IPS-NIHi7 (cell line): ENCODE measurements around the gene SLFN12L.
A peak's percentile ranks its signal among the peaks of the same experiment; 100 is the strongest.
"Not testable (repeated sequence)": the region's sequence is repeated elsewhere in the genome, so short reads cannot be mapped to it uniquely, and the experiment has no call there.

Experiments
- DNase-seq: peaks from one replicate; pipeline ENCODE4 v3.0.0; 2012; ENCODE audit warnings: mixed read lengths; ENCODE audit errors: extremely low spot score

The SLFN12L gene

DNA sequence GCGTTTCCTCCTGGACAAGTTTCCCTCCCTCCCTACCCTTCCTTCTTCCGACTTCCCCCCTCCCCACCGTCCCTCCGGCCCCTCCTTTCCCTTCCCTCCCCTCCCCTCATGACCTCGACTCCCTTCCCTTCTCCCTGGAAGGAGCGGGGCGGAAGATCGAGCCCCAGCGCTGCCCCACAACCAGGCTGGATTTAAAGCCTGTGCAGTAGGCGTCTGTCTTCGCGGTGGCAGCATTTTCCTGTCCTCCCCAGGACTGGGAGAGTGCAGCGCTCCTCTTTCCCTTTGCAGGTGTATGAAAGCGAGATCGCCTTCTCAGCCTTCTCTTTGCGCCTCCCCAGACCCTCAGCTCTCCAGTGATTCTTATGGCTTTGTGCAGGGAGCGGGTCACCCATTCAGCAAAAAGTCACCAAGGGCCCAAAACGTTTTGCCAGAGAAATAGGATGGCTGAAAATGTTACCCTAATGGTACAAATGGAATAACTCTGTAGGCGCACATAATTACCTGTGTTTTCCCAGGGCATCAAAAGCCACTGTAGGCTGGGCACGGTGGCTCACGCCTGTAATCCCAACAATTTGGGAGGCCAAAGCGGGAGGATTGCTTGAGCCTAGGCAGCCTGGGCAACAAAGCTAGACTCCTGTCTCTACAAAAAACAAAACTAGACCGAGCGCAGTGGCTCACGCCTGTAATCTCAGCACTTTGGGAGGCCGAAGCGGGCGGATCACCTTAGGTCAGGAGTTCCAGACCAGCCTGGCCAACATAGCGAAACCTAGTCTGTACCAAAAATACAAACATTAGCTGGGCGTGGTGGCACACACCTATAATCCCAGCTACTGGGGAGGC, 40.8 kb downstream of the SLFN12L start:
- DNase-seq: peak; percentile 55

DNA sequence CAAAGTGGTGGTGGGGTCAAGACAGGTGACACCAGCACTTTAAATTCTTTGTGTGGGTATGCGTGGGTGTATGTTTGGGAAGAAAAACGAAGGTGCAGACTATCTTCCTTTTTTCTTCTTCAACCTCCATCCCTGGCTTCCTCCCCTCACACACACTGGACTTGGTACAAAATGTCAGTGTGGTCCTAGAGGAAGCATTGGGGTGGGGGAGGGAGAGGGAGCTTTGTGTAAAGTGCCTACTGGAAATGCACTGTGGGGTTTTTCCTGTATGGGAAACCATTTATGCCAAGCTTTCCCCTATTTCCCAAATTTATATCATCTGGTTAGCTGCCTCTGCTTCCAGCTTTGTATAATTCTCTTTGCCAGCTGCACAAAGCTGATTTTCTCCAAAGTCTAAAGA, 44.4 kb downstream of the SLFN12L start:
- DNase-seq: no peak

DNA sequence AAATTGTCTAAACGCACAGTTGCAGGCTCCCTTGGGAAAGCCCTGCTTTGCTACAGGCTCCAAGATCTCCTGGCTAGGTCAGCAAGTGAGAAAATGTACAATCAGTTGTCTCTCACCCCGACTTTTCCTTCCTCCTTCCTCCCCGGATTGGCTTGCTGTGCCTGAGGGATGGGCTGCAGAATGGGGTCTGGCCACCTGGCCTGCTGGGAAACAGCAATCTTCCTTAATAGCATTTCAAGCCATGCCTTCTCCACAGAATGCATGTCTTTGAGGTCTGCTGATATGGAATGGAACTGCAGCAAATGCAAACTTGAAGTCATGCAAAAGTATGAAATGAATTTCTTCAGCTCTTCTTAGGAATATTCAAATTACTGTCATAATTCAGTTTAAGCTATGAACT, 46.1 kb downstream of the SLFN12L start:
- no peak for DNase-seq

DNA sequence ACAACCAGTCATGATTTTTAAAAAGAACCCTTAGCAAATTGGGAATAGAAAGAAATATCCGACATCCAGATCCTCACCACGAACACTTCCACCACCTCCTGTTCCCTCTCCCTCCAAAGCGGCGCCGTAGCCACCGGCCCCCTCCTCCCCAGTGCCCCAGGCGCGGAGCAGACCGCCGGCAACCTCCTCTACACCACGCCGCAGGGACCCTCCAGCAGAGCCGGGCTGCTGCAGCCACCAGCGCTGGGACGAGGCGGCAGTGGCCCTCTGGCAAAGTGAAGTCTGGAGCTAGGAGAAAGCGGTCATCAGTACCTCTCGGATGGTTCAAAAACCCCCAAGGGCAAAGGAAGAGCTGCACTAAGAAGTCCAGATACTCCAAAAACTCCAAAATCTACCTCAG, 47.5 kb downstream of the SLFN12L start:
- DNase-seq: peak; percentile 38

DNA sequence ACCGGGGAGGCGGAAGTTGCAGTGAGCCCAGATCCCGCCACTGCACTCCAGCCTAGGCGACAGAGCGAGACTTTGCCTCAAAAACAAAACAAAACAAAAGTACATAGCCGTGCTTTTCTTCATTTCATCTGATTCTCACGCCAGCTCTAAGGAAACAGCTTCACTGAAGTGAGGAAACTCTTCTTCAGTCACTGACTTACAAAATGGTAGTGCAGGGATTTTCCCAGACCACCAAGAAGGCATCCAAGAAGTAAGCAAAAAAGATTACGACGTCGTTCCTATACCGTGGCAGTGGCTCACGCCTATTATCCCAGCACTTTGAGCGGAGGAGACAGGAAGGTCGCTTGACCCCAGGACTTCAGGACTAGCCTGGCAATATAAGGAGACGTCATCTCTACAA, 48.5 kb downstream of the SLFN12L start:
- DNase-seq: no peak

DNA sequence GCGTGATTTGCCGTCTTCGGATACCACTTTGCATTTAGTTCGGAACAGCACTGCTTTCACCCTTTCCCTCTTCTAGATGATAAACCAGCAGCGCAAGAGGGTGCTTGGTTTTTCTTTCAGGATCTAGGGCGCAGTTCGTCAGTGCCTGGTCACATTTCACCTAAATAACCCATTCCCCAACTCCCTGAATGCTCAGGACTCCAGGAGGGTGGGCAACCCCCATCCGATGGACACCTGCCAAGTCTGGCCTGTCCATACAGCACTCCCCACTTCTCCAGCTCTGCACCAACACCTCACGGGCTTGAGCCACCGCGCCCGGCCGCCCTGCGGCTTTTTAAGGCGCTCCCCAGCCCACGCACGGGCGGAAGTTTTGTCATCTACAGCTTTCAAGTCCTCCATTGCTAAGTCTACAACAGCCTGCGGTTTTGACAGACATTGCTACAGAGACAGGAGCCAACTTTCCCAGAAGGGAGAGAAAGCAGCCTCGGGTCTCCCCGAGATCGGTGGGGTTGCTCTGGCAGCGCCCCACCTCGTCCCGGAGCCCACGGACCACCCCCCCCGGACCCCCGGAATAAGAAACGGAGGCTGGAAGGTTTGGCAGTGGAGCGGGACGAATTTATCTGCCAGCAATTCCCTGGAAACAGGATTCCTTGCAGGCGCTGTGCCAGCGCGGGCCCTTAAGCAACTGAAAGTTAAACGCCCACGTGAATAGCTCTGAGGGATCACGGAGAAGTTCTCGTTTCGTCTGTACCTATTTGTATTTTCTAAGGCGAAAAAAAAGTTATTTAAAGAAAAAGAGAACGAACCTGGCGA, 50.4 kb downstream of the SLFN12L start:
- DNase-seq: peak; percentile 25

DNA sequence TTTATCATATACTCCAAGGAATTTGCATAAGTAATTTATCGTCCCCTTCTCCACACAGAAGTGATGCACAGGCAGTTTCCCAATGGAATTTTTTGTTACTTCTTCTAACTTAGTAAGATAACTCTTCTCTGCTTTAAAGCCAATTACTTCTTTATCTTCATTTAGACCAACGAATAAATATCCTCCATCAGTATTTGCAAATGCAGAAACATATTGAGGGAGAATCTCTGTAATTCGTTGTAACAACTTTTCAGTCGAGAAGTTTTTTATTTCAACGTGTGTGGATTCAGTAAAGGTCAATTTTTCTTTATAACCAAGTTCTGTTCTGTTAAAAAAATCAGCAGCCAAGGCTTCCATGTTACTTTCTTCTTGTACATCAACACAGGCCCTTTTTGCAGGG, 58.2 kb downstream of the SLFN12L start:
- no peak for DNase-seq

DNA sequence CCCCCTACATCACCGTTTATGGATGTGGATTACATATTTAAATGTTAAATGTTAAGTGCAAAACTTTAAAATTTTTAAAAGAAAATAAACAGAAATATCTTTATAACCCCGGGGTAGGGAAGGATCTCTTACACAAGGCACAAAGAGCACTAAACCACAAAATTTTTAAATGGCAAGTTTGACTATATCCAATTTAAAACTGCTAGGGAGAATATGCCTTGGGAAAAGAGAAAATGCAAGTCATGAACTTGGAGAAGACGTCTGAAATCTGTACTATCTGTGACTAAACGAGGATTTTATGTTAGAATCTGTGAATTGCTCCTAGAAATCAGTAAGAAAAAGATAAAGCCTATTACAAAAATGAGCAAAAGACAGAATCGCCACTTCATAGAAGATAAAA, 60.2 kb downstream of the SLFN12L start:
- DNase-seq: no peak

DNA sequence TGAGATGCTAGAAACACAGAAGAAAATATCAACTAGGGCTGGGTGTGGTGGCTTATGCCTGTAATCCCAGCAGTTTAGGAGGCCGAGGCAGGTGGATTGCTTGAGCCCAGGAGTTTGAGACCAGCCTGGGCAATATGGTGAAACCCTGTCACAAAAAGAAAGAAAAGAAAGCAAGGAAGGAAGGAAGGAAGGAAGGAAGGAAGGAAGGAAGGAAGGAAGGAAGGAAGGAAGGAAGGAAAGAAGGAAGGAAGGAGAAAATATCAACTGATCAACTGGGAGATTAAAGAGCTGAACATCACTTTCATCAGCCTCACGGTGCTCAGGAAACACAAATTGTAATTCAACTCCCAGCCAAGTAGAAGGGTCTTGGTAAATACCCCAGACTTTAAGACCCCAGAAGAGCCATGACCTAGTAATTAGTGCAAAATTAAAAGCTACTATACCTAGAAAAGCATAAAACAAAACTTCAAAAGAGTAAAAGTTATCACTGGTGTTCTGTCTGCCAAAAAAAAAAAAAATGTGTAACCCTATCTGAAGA, 61.1 kb downstream of the SLFN12L start:
- DNase-seq: no peak

DNA sequence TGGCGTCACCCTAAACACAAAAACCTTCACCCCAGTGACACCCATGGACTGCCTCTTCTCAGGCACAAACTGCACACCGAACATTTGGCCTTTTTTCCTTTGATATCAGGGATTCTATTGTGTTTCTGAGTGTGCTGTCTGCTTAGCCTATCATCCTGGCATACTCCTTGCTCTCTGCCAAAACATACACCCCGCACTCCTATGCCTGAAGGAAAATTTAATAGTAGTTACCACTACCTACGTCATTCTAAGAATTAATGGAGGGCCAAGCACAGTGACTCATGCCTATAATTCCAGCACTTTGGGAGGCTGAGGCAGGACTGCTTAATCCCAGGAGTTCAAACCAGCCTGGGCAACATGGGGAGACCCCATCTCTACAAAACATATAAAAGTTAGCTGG, 69.0 kb downstream of the SLFN12L start:
- DNase-seq: no peak

DNA sequence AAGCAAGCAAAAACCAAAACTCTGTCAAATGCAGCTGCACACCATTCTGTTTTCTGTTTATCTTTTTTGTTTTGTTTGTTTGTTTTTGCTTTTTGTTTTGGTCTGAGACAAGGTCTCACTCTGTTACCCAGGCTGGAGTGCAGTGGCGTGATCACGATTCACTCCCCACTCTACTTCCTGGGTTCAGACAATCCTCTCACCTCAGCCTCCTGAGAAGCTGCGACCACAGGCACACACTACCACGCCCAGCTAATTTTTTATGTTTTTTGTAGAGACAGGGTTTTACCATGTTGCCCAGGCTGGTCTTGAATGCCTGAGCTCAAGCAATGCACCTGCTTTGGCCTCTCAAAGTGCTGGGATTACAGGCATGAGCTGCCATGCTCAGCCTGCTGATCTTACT, 69.7 kb downstream of the SLFN12L start:
- no peak for DNase-seq

DNA sequence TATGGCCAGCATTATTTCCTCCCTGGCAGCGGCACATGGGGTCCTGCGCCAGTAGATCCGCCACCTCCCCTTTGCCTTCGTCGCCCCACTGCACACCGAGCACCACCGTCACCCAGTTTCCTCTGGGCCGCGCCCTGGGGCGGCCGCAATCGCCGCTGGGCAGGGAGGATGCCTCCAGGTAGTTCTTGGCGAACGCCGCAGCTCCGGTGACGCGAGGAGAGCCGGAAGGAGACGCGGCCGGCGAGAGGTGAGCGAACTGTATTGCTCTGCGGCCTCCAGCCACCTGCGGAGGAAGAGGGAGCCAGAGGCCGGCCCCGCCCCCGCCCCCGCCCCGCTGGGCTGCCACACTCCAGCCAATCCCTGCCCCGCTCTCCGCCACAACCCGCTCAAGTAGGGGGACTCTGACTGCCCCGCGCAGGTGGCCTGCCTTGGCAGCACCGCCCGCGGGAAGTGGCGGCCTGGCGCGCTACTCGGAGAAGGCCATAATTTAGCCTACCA, 77.1 kb downstream of the SLFN12L start:
- DNase-seq: peak; percentile 97

DNA sequence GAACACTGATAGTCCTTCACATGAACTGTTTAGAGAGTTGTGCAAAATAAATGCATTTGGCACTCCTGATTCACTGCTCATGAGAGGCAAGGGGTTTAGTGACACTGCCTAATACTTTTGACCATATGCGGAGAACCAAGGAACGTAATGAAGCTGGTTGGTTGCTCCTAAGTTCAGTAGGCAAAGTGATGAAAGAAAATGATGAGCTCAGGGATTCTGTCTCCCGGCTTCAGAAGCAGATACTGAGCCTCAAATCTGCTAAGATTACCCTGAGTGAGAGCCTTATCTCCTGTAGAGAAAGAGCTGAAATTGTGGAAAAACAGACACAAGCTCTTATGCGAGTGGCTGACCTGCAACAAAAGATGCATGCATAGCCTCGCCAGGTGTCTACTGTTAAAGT, 83.4 kb downstream of the SLFN12L start:
- not testable (repeated sequence) for DNase-seq

DNA sequence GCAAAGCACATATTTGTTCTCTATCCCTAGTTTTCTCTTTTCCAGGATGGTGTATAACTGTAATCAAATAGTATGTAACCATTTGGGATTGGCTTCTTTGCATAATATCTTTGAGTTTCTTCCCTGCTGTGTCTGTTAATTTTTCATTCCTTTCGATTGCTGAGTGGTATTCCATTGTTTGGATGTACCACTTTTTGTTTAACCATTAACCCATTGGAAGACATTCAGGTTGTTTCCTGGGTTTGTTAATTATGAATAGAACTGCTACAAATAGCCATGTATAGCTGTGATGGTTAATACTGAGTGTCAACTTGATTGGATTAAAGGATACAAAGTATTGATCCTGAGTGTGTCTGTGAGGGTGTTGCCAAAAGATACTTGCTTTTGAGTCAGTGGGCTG, 84.3 kb downstream of the SLFN12L start:
- DNase-seq: no peak

DNA sequence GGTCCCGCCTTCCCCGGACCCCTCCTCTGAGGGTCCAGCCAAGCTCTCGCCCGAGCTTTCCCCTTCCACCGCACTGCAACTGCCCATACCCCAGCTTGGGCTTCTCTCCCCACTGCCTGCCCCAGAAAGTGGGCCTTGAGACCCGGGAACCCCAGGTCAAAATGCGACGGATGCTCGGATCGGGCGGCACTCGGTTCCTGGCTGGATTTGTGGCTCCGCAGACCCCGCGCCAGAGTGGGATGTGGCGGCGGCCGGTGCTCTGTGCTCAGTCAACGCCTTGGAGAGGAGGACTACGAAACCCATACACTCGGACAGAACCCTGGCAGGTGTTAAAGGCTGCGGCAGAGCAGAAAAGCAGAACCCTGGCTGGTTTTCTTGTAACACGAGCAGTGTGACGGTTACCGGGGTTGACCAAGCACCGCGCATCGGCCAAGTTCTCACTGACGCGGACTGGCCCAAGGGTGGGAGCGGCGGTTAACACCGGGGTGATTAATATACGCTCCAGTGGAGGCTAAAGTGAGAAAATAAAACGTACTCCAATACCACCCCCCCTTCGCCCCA, 88.0 kb downstream of the SLFN12L start:
- peak; percentile 30 for DNase-seq

DNA sequence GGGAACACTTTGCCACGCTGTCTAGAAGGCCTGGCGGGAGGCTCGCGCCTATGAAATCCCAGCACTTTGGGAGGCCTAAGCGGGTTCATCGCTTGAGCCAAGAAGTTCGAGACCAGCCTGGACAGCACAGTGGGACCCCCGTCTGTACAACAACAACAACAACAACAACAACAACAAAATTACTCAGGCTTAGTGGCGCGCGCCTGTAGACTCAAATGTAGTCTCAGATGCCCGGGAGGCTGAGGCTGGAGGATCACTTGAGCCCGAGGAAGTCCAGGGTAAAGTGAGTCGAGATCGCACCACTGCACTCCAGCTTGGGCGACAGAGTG, 88.6 kb downstream of the SLFN12L start:
- DNase-seq: no peak

DNA sequence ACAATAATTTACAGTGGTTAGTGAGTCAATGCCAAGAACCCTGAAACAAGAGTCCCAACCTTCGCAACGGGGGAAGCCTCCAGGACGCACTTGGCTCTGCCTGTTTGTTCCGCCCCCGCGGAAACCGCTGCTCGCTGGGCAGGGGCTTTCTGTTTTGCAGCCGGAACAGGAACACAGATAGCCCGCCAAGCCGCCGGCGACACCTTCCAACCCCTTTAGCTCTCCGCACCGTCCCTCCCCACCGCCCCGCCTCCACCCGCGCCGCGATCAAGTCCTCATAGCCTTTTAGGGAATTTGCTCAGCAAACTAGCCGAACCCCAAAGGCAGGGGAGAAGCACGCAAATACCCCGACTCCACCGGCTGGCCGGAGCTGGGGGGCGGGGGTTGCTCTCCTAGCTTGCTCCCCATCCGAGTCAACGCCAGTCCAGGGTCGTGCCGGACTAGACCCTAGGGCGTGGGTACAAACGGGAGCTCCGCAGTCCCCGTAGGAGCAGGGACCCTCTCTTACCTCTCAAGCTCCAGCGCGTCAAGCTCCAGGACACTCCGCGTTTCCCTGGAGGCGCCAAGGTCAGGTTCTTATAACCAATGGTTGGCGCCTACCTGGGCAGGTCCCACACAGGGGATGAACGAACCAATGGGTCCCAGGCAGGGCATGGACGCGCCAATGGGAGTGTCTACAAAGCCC, 89.1 kb downstream of the SLFN12L start, which contains the start of gene SLFN13:
TSS of gene SLFN13 (minus strand) at position 553 of the 685 bp plus-strand sequence. CDS start 3,086 bp downstream, outside the sequence.
- DNase-seq: peak; percentile 83

DNA sequence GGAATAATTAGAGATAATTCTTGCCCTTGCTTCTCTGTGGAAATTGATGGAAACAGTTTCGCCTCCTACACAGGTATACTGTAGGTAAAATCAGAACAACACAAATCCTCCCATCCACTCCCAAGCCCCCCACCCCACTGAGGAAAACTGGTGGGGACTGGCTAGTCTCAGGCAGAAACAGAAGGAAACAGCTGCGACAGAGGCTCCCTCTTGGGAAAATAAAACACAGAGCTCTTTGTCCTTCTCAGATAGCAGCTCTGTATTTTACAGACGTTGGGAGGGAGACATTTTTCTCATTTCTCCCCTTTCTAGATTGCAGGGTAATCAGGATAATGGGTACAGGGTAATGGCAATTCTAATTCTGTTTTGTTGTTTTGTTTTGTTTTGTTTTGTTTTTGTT, 90.0 kb downstream of the SLFN12L start:
- no peak for DNase-seq

DNA sequence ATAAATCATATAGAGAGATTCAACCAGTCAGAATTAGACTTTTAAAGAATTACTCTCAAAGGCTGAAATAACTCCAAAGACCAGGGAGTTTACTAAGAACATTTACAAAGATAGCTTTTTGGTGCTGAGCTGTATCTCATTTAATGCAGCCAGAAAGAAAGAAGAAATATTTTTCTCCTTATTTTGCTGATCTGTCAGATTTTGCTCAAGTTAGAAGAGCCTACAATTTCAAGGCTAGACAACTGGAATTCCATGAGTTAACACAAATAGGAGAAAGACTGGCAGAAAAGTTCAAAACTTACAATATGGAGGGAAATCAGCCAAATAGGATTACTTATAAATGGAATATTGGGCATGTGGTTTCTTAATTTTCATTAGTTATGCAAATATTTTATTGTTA, 99.0 kb downstream of the SLFN12L start:
- DNase-seq: no peak

DNA sequence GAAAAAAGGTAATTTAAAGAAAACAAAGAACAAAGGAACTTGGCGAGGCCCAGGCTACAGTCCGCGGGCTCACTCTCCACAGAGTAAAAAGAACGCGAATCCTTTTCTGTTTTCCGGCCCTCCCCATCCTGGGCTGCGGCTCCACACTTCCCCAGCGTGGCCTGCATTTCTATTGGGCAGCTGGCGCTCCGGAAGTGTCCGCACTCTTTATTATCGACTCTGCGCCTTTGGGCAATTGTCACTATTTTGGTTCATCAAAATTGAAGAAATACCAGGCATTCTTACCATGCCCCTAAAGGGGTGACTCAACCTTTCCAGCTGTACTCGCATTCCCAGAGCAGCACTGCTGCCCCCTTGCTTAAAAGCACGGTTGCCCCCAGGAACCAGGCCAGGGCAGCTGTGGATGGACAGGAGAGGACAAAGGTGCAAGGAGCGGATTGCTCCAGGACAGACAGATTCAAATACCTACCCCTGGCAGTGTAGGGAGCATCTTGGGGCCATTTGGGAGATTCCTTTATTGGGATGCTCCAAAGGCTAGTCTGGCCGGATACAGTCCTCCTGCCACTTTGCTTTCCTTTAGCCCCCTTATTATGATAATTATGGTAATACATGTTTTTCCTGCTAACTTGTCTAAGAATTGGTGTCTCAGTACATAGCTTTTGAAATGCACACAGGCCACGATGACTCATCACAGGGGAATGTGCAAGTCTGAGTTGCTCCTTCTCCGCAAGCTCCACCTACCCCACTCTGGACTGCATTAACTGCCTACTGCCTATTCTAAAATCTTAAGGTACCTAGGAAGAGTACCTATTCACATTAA, 104.2 kb downstream of the SLFN12L start:
- peak; percentile 72 for DNase-seq
